ENCODE results near the gene ANKRD37. TPM values are rescaled to one million over a fixed set of nuclear protein-coding genes. Genes with fewer than 3 reads are reported as not detected.

The ANKRD37 gene
- total and polyA plus RNA-seq, 2 donors (not counting 3 experiments of a cell fraction or from before 2014, with no cell fraction given): 4.0 to 5.8 TPM

DNA sequence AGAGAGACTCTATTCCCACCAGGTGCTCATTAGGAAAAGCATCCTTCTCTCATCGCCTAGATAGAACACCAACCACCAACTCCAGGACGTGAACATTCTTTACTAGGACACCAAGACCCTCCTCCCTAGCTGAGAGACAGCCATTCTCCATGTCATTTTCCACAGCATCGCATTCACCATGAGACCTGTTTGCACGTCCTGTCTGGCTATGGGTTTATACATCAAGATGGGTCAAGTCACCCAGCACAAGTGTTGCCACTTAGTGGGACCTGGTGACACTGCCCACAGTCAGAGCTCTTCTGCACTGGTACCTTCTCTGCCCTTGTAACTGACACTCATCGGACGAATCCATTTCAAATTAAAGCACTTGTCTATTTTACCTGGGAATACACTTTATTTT, 18.4 kb upstream of the ANKRD37 start:
- Histone ChIP-seq H3K27me3 (ENCODE audit: control insufficient read depth in 2 of 2, insufficient read depth in 2 of 2, low read length in 2 of 2) (no peaks in the 10 kb centered on the region), H3K4me1 (ENCODE audit: control insufficient read depth, extremely low read depth, insufficient read depth, low read length) (peaks cover 12% of the 10 kb centered on the region), H3K9me1 (replicated peaks; ENCODE audit: control insufficient read depth, extremely low read depth, insufficient read depth, low read length) (no peaks in the 10 kb centered on the region), H2AFZ (ENCODE audit: low read depth, low read length) (no peak overlapping the region), H3K4me3 (replicated peaks in 1 of 3; ENCODE audit: insufficient read depth in 1 of 3, low read depth in 1 of 3, low read length in 3 of 3) (no peak overlapping the region), H3K79me2 (ENCODE audit: control insufficient read depth, insufficient read depth, low read length) (no peaks in the 10 kb centered on the region), H3K9ac (replicated peaks; ENCODE audit: extremely low read depth, insufficient read depth, low read length) (no peak overlapping the region), H3K27ac (ENCODE audit: insufficient read depth, low read depth, low read length) (no peak overlapping the region), H3K4me2 (ENCODE audit: insufficient read depth, low read length) (no peak overlapping the region), H3K9me3 (replicated peaks; ENCODE audit: control insufficient read depth, insufficient read depth, low read length) (no peaks in the 10 kb centered on the region), H3K36me3 (ENCODE audit: control insufficient read depth in 2 of 2, extremely low read depth in 1 of 2, insufficient read depth in 2 of 2, low read length in 2 of 2) (peaks cover 0 to 3% of the 10 kb centered on the region in 2 experiments), H4K20me1 (replicated peaks; ENCODE audit: control insufficient read depth, extremely low read depth, insufficient read depth, low read length) (no peaks in the 10 kb centered on the region)
- intact Hi-C loops (cut with micrococcal nuclease): no loop called here
- CTCF ChIA-PET: no interaction called here
- no TSS peak for BruUV-seq (replicated peaks)
- FAIRE-seq: no peak
- DNase-seq (ENCODE audit: low read depth, low spot score): no peak
- dilution Hi-C loops (cut with MboI; ENCODE audit: extremely low pct_ligation_motif_present, low sequenced_read_pairs): loop anchor here (25.0 kb wide), 1 partner anchor 91 kb away; no protein-coding TSS in a partner anchor
- POLR2A ChIA-PET: no interaction called here
- TF ChIP-seq MYC (IDR thresholded peaks at IDR 0.05; ENCODE audit: low read depth, low read length) (no peak), JUN (IDR thresholded peaks at IDR 0.05; ENCODE audit: borderline replicate concordance, insufficient read depth, insufficient read length, low read depth) (no peak), EZH2 (IDR thresholded peaks at IDR 0.05; ENCODE audit: borderline replicate concordance, low read depth, low read length, severe bottlenecking) (no peak), FOS (IDR thresholded peaks at IDR 0.05; ENCODE audit: borderline replicate concordance, insufficient read depth, low read length) (no peak), POLR2AphosphoS5 (IDR thresholded peaks at IDR 0.05; ENCODE audit: insufficient read depth, low read depth, low read length) (no peak), POLR2A (IDR thresholded peaks at IDR 0.05; ENCODE audit: low read depth, low read length) (no peak), GATA2 (IDR thresholded peaks at IDR 0.05; ENCODE audit: insufficient read depth, insufficient read length, low read depth, low read length) (no peak)
- TF ChIP-seq, protein P1, sequence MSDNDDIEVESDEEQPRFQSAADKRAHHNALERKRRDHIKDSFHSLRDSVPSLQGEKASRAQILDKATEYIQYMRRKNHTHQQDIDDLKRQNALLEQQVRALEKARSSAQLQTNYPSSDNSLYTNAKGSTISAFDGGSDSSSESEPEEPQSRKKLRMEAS (IDR thresholded peaks at IDR 0.05; ENCODE audit: insufficient read depth, insufficient read length): no peak
- TF ChIP-seq, protein P2, sequence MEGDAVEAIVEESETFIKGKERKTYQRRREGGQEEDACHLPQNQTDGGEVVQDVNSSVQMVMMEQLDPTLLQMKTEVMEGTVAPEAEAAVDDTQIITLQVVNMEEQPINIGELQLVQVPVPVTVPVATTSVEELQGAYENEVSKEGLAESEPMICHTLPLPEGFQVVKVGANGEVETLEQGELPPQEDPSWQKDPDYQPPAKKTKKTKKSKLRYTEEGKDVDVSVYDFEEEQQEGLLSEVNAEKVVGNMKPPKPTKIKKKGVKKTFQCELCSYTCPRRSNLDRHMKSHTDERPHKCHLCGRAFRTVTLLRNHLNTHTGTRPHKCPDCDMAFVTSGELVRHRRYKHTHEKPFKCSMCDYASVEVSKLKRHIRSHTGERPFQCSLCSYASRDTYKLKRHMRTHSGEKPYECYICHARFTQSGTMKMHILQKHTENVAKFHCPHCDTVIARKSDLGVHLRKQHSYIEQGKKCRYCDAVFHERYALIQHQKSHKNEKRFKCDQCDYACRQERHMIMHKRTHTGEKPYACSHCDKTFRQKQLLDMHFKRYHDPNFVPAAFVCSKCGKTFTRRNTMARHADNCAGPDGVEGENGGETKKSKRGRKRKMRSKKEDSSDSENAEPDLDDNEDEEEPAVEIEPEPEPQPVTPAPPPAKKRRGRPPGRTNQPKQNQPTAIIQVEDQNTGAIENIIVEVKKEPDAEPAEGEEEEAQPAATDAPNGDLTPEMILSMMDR (IDR thresholded peaks at IDR 0.05; ENCODE audit: extremely low read depth in 1 of 2, insufficient read depth in 1 of 2, low read depth in 1 of 2, low read length in 2 of 2): no peak
